Measurements from ENCODE around the gene MRPL53. TPM values are rescaled to one million over a fixed set of nuclear protein-coding genes. Genes with fewer than 3 reads are reported as not detected.

MRPL53 gene
- total and polyA plus RNA-seq, 2 experiments from 2014 or later, result 18.5 to 71.0 TPM

DNA sequence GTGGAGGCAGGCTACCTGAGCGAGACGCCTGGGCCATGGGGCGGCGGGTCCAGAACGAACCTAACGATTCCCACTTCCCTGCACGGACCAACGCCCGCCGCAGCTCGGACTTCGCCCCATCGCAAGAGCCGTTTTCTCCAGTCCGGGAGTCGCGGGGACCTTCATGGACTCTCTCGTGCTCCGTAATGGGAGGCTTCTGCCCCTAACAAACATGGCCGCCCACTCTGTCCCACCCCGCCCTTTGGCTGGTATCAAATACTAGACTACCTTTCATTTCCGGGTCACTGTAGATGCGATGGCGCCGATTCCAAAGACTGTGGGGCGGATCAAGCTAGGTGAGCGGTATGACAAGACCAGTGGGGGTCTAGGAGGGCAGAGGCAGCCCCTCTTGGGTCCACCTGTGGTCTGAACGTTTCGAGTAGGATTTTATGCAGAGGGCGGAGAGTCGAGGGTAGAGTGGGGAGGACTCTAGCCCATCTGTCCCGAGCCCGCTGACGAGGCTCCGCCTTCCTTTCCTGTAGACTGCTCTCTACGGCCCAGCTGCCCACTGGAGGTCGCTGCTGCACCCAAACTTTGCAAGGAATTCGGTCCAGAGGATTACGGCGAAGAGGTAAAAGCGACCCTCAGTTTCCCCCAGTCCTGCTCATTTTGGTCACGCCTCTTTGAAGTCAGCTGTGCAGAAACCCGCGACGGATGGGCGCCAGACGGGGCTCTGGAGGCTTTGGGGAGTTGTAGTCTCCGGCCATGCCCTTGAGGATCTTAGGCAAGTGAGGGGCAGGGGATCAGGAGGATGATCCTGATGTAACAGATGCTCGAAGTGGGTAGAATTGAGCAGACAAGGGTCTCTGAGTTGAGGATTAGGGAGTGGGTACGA, 10.6 kb upstream of the MRPL53 start, which contains the start of the genes CCDC142 and TTC31:
TSS of gene CCDC142 (minus strand) at position 198 of the 874 bp plus-strand sequence. CDS start at position 37, 161 bp downstream.
TSS of gene TTC31 (plus strand) at position 281 of the 874 bp plus-strand sequence. CDS start at position 296, 15 bp downstream.
- peak; percentile 98 for DNase-seq
- peak within 1 kb of the TSS; percentile 62 for H3K27ac ChIP-seq
- H3K9ac ChIP-seq, result peak within 1 kb of the TSS; percentile 85
- peak within 1 kb of the TSS; percentile 97 for H3K4me2 ChIP-seq (ENCODE audit: unreplicated experiment)
- no peaks in the 10 kb centered on the region for H4K20me1 ChIP-seq (ENCODE audit: insufficient read depth)
- peak within 1 kb of the TSS; percentile 99 for H3K4me3 ChIP-seq
- no peaks in the 10 kb centered on the region for H3K27me3 ChIP-seq (replicated peaks; ENCODE audit: insufficient read depth)
- H3K9me3 ChIP-seq (ENCODE audit: low read depth), result no peaks in the 10 kb centered on the region
- peaks cover 13% of the 10 kb centered on the region for H3F3A ChIP-seq (ENCODE audit: insufficient read depth)
- H3K79me2 ChIP-seq (ENCODE audit: insufficient read depth), result peaks cover 87% of the 10 kb centered on the region
- H3K9me2 ChIP-seq (ENCODE audit: insufficient read depth), result no peaks in the 10 kb centered on the region
- peak within 1 kb of the TSS; percentile 96 for H2AFZ ChIP-seq
- in situ Hi-C loops (cut with MboI), result no loop called here
- peaks cover 5% of the 10 kb centered on the region; the same call in 1 of the 2 replicates for H3K36me3 ChIP-seq (ENCODE audit: low read depth)
- TF ChIP-seq EZH2 (IDR thresholded peaks at IDR 0.05; ENCODE audit: insufficient read depth, poor library complexity, severe bottlenecking) (no peak), EZH2phosphoT487 (IDR thresholded peaks at IDR 0.05; ENCODE audit: insufficient read depth, low read depth) (no peak)
- peaks cover 25% of the 10 kb centered on the region for H3K4me1 ChIP-seq (ENCODE audit: insufficient read depth)
- WGBS, 2 experiments (ENCODE audit: low coverage in 1 of 2, low lambda C conversion rate in 2 of 2, missing lambda C conversion rate in 2 of 2), result 0 to 1% methylated on average over 41 to 50 of the region's 50 CpGs

DNA sequence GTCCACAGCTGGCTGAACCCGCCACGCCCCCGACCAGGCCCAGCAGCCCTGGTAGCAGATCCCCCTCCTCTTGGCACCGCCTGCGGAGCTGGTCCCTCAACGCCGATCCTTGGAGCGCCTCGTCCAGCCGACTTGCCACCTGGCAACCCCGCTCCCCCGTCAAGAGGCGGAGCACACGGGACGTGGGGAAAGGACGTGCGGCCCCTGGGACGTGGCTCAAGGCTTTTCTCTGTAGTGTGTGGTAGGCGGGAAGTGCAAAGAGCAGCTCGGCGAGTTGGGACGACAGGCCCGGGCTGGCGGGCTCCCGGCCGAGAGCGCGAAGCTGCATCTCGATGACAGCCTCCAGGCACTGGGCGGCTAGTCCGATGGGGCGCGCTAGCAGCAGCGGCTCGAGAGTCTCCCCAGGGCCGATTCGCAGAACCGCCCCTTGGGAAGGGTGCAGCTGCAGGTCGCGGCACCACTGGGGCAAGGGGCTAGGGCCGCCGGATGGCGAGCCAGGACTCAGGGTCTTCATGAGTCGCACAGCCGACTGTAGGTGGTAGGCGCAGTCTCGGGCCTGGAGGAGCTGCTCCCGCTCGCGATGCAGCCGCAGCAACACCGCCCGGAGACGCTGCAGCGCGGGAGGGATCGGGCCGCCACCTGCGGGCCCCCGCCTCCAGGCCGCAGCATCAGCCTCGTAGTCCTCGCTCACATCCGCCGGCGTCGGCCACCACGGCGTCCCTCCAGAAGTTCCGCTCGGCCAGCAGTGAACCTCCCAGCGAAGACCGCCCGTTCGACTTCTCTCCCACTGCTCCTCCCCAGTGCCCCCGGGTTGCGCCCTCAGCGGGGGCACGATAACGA, 9.7 kb upstream of the MRPL53 start:
- Histone ChIP-seq H3K4me3 (peak overlapping the region; percentile 99), H2AFZ (peak overlapping the region; percentile 96), H3F3A (ENCODE audit: insufficient read depth) (0 out of 2 replicates have a peak, but pooled peaks cover 9% of the 10 kb centered on the region), H3K4me1 (ENCODE audit: insufficient read depth) (peaks cover 20% of the 10 kb centered on the region), H3K27me3 (replicated peaks; ENCODE audit: insufficient read depth) (no peaks in the 10 kb centered on the region), H3K9me3 (ENCODE audit: low read depth) (no peaks in the 10 kb centered on the region), H3K9ac (peak overlapping the region; percentile 85), H4K20me1 (ENCODE audit: insufficient read depth) (no peaks in the 10 kb centered on the region), H3K79me2 (ENCODE audit: insufficient read depth) (peaks cover 93% of the 10 kb centered on the region), H3K27ac (peak overlapping the region; percentile 62), H3K4me2 (ENCODE audit: unreplicated experiment) (peak overlapping the region; percentile 97), H3K9me2 (ENCODE audit: insufficient read depth) (no peaks in the 10 kb centered on the region), H3K36me3 (ENCODE audit: low read depth) (peaks cover 9% of the 10 kb centered on the region; the same call in 1 of the 2 replicates)
- in situ Hi-C loops (cut with MboI), result no loop called here
- DNase-seq, result peak; percentile 70
- no peak for TF ChIP-seq EZH2 (IDR thresholded peaks at IDR 0.05; ENCODE audit: insufficient read depth, poor library complexity, severe bottlenecking)
- TF ChIP-seq EZH2phosphoT487 (IDR thresholded peaks at IDR 0.05; ENCODE audit: insufficient read depth, low read depth), result no peak
- whole genome bisulfite sequencing, 2 experiments (ENCODE audit: low coverage in 1 of 2, low lambda C conversion rate in 2 of 2, missing lambda C conversion rate in 2 of 2), result 2 to 3% methylated on average over 50 to 76 of the region's 80 CpGs

DNA sequence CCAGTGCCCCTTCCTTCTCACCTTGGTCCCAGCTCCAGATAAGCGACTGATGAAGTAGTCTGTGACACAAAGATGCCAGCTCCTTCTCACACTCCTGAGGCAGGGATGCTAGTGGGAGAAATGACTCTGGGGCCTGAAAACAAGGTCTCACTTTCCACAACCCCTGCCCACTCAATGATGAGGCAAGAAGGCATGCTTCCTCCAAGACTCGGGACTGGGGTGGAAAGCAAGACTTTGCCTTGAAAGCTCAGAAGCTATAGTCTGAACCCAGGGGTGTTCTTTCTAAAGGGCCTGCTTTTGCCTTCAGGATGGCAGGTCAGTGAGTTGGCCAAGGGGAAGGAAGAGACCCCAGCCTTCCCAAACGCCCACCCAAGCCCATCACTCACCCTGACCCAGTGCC, 9.0 kb upstream of the MRPL53 start:
- Histone ChIP-seq H3K9me2 (ENCODE audit: insufficient read depth) (no peaks in the 10 kb centered on the region), H3K4me2 (ENCODE audit: unreplicated experiment) (peak overlapping the region; percentile 97), H2AFZ (peak overlapping the region; percentile 96), H3K9ac (peak overlapping the region; percentile 85), H3K79me2 (ENCODE audit: insufficient read depth) (peaks cover 88% of the 10 kb centered on the region), H3K27ac (peak overlapping the region; percentile 62; the same call in 1 of the 2 replicates), H4K20me1 (ENCODE audit: insufficient read depth) (no peaks in the 10 kb centered on the region), H3F3A (ENCODE audit: insufficient read depth) (0 out of 2 replicates have a peak, but pooled peaks cover 5% of the 10 kb centered on the region), H3K4me3 (peak overlapping the region; percentile 99), H3K27me3 (replicated peaks; ENCODE audit: insufficient read depth) (no peaks in the 10 kb centered on the region), H3K4me1 (ENCODE audit: insufficient read depth) (peaks cover 20% of the 10 kb centered on the region), H3K9me3 (ENCODE audit: low read depth) (no peaks in the 10 kb centered on the region), H3K36me3 (ENCODE audit: low read depth) (peaks cover 15% of the 10 kb centered on the region; the same call in 1 of the 2 replicates)
- in situ Hi-C loops (cut with MboI), result no loop called here
- DNase-seq, result peak; percentile 56
- WGBS, 2 experiments (ENCODE audit: low coverage in 1 of 2, low lambda C conversion rate in 2 of 2, missing lambda C conversion rate in 2 of 2), result 47 to 50% methylated on average over 3 of the region's 3 CpGs
- no peak for TF ChIP-seq EZH2 (IDR thresholded peaks at IDR 0.05; ENCODE audit: insufficient read depth, poor library complexity, severe bottlenecking)
- TF ChIP-seq EZH2phosphoT487 (IDR thresholded peaks at IDR 0.05; ENCODE audit: insufficient read depth, low read depth), result no peak

DNA sequence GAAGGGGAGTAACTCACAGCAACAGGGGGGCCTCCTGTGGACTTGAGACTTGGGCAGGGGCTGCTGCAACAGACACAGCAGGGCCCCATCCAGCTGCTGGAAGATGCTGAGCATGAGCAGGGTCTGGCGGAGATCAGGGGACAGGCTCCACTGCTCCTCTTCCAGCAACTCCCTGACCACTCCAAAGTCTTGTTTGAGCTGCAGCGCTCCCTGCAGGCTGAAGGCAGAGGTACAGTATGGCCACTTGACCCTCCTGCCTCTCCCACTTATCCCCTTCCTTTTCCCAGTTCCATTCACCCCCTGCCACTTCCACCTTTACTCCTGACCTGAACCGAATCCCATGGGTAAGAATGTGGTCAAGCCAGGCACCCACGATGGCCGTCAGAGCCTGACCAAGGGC, 2.4 kb upstream of the MRPL53 start:
- DNase-seq, result no peak
- H3F3A ChIP-seq (ENCODE audit: insufficient read depth), result peaks cover 28% of the 10 kb centered on the region
- H3K4me1 ChIP-seq (ENCODE audit: insufficient read depth), result peaks cover 15% of the 10 kb centered on the region
- in situ Hi-C loops (cut with MboI), result no loop called here
- no peak overlapping the region for H3K4me3 ChIP-seq
- H3K36me3 ChIP-seq (ENCODE audit: low read depth), result peaks cover 15% of the 10 kb centered on the region; the same call in 1 of the 2 replicates
- H3K4me2 ChIP-seq (ENCODE audit: unreplicated experiment), result no peak overlapping the region
- no peak overlapping the region for H2AFZ ChIP-seq
- H3K9me3 ChIP-seq (ENCODE audit: low read depth), result no peaks in the 10 kb centered on the region
- H3K27me3 ChIP-seq (replicated peaks; ENCODE audit: insufficient read depth), result no peaks in the 10 kb centered on the region
- H3K27ac ChIP-seq, result no peak overlapping the region
- TF ChIP-seq EZH2phosphoT487 (IDR thresholded peaks at IDR 0.05; ENCODE audit: insufficient read depth, low read depth), result no peak
- no peak for TF ChIP-seq EZH2 (IDR thresholded peaks at IDR 0.05; ENCODE audit: insufficient read depth, poor library complexity, severe bottlenecking)
- 96% methylated on average over 5 of the region's 5 CpGs for WGBS, 2 experiments (ENCODE audit: low coverage in 1 of 2, low lambda C conversion rate in 2 of 2, missing lambda C conversion rate in 2 of 2)
- no peaks in the 10 kb centered on the region for H4K20me1 ChIP-seq (ENCODE audit: insufficient read depth)
- no peaks in the 10 kb centered on the region for H3K9me2 ChIP-seq (ENCODE audit: insufficient read depth)
- H3K79me2 ChIP-seq (ENCODE audit: insufficient read depth), result peaks cover 40% of the 10 kb centered on the region
- H3K9ac ChIP-seq, result no peak overlapping the region

Data from GM23248 (cell line).